GM19193 (cell line): ENCODE data around the gene FANCI.

Source experiments
- POLR2A ChIP-seq: IDR thresholded peaks from 4 replicates; pipeline ENCODE4 v1.6.1; 2011; ENCODE audit not compliant: insufficient read depth, insufficient read length; ENCODE audit errors: extremely low read depth

The FANCI gene

GRCh38 chr15:89248584-89248983, 4.8 kb downstream of the FANCI start:
- TF ChIP-seq POLR2A, result no peak

GRCh38 chr15:89278307-89278706, 34.5 kb downstream of the FANCI start:
- TF ChIP-seq POLR2A, result no peak

GRCh38 chr15:89282631-89283030, 38.9 kb downstream of the FANCI start:
- no peak for TF ChIP-seq POLR2A

DNA sequence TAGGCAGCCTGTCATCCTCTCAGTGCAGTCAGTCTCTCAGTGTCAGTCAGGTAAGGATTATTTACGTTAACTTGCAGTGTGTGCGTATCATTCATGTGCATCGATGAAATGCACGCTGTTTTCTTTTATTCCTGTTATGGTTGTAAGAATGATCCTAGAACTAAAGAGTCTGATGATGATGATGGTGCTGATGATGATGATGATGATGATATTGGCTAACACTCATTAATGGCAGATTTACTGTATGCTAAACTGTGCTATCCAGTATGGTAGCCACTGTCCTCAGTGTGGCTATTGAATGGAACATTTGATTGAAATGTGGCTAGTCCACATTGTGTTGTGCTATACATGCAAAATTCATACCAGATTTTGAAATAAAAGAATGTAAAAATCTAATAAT, 39.4 kb downstream of the FANCI start:
- TF ChIP-seq POLR2A, result no peak

DNA sequence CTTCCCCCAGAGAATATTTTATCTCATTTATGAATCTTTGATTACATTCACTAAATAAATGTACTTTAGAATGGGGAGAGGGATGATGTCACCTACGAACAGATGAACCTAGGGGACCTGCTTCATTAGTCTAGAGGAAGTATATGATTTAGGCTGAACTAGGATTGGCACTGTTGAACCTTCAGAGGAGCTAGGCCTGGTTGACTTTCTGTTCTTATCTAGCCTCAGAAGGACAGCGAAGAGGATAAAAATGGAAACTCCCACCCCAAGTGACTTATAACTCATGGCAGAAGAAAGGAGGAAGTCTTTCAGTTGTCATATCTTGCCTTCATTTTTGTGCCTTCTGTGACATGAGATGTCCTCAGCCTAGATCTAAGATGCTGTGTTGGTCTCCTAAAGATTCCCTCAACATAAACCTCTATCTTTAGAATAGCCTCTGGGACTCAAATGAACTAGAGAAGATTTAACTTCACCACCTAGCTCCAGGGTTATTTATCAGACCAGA, 48.2 kb downstream of the FANCI start:
- TF ChIP-seq POLR2A, result no peak

DNA sequence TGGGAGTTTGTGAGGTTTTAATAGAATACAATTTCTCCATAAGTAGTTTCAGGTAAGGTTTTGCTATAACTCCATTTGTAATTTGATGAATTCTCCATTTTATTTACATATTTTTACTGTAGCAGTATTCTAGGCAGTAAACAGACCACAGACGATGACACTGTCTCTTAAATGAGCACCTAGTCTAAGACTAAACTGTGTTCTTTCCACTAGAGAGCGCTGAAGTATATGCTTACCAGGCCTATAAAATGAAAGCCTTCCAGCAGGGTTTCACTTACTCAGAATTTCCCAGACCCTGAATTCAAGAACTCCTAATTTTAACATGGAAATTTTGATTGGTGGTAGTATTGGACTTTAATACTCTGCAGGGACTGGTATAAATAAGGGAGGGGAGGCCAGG, 49.2 kb downstream of the FANCI start:
- no peak for TF ChIP-seq POLR2A

GRCh38 chr15:89299896-89300295, 56.1 kb downstream of the FANCI start:
- no peak for TF ChIP-seq POLR2A

- TF ChIP-seq POLR2A, result no peak
Observed at GRCh38 chr15:89301304-89302089, 57.7 kb downstream of the FANCI start.

- TF ChIP-seq POLR2A, result no peak
Observed at GRCh38 chr15:89303986-89304385, 60.2 kb downstream of the FANCI start.

GRCh38 chr15:89305395-89305794, 61.6 kb downstream of the FANCI start:
- TF ChIP-seq POLR2A, result no peak

GRCh38 chr15:89307046-89307587, 63.3 kb downstream of the FANCI start:
- no peak for TF ChIP-seq POLR2A

DNA sequence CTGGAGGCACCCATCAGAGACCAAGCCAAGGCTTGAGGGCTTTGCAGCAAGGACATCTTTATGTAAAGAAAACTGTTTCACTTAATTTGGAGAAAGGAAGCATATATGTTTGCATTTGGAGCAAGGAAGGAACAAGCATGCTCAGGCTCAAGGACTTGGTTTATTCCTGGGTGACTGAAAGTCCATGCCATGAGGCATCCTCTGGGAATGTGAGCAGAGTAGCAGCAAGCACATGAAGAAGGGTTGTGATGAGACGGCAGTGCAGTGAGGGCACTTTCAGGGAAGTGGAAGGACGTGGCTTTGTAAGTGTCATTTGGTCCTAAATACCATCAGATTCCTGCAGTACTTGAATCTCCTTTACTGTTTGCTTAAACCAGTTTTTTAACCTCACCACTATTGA, 64.0 kb downstream of the FANCI start:
- TF ChIP-seq POLR2A, result no peak

DNA sequence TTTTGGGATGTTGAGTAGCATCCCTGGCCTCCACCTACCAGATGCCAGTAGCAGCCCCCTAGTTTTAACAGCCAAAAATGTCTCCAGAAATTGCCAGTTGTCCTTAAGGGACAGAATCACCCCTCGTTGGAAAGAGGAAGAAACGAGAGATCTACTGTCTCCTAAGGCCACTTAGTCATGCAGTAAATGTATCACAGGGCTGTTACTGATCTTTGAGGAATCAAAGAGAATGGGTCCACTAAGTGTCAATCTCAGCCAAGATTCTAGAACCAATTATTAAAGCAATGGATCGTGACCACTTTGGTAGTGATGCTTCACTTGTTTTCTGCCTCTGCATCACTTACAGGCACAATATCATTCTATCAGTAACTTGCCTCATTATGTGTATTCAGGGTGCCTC, 64.5 kb downstream of the FANCI start:
- TF ChIP-seq POLR2A, result no peak

- no peak for TF ChIP-seq POLR2A
Observed at GRCh38 chr15:89309993-89310392, 66.2 kb downstream of the FANCI start.

DNA sequence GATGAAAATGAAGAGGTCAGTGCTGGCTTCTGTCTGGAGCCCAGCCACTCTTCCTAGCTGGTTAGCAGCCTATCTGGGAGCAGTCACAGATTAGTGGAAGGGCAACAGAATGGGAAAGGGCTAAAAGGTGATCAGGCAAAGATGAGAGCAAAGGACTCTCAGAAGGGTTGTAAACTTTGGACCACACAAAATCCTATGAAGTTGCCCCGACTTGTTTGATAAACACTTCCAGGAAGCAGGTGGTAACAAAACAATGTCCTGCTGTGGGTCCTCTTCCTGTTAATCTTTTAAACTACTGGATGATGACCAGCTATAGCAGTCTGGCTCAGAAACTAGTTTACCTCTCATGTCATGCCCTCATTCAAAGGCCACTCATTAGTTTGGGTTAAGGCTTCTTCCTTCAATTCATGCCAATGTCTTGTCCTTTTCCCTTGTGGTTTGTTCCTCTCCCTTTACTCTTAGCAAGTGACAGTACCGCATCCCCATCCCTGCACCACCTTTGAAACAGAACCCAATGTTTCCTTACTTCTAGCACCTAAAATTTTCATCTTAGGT, 71.7 kb downstream of the FANCI start:
- TF ChIP-seq POLR2A, result no peak

DNA sequence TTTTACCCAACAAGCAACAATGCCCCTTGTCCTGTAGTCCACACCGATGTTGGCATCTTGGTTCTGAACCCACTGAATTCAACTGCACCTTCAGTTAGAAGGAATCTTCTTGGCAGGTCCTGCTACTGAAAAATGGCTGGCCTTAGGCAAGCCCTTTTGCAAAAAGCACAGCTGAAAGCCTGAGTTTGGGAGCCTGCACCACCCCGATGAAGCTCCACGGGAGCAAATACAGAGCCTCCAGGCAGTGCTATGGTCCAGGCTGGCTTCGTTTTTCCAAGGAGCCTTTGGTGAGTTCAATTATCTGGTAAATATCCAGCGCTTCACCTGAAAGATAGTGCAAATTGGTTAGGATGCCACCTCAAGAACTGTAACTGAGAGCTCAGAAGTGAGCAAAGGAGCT, 72.7 kb downstream of the FANCI start:
- no peak for TF ChIP-seq POLR2A
